IPS DF 19.7 (cell line): Measurements from ENCODE around the gene ADORA1.
A peak's percentile ranks its signal among the peaks of the same experiment; 100 is the strongest.

Source experiments
- DNase-seq: peaks from one replicate; pipeline ENCODE4 v3.0.0-alpha.2; 2013; ENCODE audit warnings: low read depth, low spot score

The ADORA1 gene

DNA sequence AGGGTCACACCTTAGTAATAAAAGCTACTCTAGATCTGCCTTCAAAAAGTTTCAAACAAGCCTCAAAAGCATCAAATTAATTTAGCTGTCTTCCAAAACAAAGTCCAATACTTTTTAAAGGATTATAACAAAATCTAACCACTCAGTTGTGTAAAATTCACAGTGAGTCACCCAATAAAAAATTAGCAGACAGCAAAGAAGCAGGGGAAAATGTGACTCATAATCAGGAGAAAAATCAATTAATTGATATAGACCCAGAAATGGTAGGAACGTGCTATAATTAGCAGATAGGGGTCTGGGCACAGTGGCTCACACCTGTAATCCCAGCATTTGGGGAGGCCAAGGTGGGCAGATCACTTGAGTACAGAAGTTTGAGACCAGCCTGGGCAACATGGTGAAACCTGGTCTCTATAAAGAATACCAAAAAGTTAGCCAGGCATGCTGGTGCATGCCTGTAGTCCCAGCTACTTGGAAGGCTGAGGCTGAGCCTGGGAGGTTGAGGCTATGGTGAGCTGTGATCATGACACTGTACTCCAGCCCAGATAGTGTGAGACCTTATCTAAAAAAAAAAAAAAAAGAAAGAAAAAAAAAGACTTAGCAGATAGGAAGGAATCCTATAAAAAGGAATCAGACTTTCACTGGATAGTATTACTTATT lies 33.6 kb upstream of the ADORA1 start:
- DNase-seq: no peak

- no peak for DNase-seq
Measured at GRCh38 chr1:203095061-203095690, 32.4 kb upstream of the ADORA1 start.

- DNase-seq: no peak
Measured at GRCh38 chr1:203096566-203096965, 31.0 kb upstream of the ADORA1 start.

GRCh38 chr1:203097001-203097400 lies 30.5 kb upstream of the ADORA1 start:
- DNase-seq: no peak

DNA sequence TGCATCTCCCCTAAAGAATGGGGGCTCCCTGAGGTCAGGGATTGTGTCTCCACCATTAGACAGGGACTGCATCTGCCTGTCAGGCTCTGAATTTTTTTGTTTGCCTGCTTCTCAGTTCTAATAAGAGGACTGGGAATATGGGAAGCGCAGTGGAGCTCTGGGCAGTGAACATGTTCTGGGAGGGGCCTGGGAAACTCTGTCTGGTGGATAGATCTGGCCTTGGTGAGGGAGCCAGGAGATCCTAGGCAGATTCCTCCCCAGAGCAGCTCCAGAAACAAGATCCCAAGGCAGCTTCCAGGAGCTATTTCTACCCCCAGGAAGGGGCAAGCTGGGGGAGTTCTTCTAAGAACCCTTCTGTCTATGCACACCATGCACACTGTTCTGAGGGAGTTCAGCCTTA lies 29.1 kb upstream of the ADORA1 start:
- no peak for DNase-seq

DNA sequence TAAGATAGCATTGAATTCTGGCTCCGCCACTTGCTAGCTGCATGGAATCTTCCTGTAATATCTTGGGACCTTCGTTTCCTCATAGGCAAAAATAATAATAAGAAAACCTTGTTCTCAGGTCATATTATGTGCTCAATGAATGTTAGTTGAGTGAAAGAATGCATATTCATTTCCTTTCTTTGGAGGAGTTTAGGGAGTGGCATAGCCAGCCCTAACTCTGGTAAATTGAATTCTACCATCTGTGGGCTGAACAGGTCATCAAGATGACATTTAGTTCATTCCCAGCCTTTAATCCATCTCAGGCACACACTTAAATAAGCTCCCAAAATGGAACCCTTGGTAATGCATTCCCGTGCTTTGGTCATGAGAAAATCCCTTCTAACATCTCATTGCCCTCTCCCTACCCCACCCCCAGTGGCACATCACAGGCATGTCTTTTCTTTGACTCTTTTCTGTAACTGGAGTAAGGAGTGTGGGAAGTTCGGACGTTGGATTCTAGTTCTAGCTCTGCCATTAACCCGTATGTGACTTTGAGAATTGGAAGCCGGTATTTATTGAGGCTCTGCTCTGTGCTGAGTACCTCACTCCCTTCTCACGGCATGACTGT lies 28.5 kb upstream of the ADORA1 start:
- no peak for DNase-seq

GRCh38 chr1:203099805-203100515 lies 27.6 kb upstream of the ADORA1 start:
- no peak for DNase-seq

DNA sequence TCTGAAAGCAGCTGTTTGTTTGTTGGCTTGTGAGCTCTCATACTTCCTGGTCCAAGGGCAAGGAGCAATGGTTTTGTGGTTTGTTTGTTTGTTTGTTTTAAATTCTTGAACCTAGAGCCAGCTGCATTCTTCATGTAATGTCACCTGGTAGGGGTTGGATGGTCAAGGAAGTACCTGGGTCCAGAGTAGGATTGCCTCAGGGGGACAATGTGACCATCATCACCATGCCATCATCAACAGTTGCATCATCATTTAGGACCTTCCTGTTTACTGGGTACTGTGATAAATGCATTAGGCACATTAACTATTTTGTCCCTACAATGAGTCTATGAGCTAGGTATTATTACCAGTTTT lies 27.0 kb upstream of the ADORA1 start:
- no peak for DNase-seq

DNA sequence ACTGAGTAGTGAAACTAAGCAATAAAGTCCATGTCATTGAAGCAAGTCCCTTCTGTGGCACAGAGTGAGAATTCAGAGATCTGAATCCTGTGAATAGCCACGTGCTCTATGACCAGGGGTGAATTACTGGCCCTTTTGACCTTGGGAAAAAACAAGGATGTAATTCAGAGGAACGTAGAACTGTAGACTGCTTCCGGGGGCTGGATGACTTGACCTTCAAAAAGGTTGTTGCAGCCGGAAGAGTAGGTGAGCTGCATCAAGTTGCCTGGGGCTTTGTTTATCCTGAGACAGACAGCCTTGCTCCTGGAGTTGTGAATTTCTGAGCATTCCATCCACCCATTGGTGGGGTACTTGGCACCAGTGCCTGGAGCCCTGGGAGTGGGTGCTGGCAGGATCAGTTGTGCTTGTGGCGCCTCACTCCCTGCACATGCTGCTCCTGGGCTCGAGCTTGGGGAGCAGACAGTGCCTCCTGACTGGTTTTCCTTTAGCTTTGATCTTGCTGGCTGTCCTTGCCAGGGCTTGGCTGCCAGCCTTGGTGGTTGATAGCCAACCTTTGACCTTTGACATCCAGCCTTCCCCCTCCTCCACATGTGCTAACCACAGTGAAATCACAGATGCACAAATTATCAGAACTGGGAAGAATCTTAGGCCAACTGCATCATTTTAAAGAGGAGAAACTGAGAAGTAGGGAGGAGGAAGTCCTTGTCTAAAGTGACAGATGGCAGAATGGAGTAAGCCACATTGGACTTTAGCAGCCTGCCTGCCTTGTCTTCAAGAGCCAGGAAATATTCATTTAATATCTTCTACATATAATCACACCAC lies 25.5 kb upstream of the ADORA1 start:
- DNase-seq: no peak

DNA sequence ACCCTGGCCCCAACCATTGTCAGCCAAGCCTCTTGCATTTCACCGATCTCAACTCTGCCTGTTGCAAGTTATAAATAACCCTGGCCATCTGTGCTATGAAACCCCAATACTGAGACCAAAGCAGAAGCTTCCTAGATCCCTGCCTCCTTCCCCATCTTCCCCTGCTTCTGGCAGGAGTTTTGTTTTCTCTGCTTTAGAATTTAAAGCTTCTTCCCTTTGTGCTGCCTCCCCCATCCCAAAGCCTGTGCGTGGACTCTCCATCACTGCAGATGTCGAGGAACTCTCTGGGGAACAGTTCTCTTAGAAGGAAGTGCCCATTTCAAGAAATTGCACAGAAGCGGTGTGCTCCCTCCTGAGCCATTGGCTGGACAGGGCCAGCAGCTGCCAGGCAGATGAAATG lies 24.3 kb upstream of the ADORA1 start:
- DNase-seq: no peak

DNA sequence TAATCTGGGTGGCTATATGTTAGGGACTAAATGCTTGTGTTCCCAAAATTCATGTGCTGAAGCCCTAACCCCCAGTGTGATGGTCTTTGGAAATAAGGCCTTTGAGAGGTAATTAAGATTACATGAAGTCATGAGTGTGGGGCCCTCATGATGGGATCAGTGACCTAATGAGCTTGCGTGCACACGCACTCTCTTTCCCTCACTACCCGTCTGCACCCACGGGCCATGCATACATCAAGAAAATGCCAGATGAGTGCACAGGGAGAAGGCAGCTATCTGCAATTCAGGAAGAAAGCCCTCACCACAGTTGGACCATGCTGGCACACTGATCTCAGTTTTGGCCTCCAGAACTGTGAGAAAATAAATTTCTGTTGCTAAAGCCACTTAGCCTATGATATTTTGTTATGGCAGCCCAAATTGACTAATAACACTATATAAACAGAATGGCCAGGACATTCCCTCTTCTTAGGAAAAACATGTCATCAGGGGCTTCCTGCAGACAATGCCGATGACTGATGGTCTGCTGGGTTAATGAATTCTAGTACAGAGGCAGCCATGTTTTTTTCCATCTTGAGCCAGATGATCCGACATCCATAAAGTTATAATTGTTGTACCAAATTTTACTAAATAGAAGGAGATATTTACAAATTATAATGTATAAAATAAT lies 23.6 kb upstream of the ADORA1 start:
- no peak for DNase-seq

GRCh38 chr1:203104789-203105390 lies 22.6 kb upstream of the ADORA1 start:
- DNase-seq: no peak

DNA sequence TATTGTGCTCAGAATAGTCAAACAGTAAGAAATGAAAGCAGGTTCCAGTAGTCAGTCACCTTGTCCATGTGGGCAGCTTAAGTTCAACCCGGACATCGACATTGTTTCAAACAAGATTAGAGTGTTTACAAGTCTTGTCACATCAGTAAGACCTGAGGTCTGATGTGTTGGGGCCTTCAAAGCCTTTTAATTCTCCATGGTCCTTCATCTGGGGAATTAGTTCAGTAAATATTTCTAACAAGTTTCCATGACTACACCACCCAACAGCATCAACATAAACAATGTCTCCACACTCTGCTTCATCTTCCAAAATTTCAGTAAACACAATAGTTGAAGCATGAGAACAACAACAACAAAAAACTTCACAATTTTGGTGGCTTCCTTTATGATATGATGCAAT lies 15.1 kb upstream of the ADORA1 start:
- DNase-seq: no peak

- no peak for DNase-seq
Measured at GRCh38 chr1:203113308-203113707, 14.2 kb upstream of the ADORA1 start.

- no peak for DNase-seq
Measured at GRCh38 chr1:203114202-203114601, 13.3 kb upstream of the ADORA1 start.

DNA sequence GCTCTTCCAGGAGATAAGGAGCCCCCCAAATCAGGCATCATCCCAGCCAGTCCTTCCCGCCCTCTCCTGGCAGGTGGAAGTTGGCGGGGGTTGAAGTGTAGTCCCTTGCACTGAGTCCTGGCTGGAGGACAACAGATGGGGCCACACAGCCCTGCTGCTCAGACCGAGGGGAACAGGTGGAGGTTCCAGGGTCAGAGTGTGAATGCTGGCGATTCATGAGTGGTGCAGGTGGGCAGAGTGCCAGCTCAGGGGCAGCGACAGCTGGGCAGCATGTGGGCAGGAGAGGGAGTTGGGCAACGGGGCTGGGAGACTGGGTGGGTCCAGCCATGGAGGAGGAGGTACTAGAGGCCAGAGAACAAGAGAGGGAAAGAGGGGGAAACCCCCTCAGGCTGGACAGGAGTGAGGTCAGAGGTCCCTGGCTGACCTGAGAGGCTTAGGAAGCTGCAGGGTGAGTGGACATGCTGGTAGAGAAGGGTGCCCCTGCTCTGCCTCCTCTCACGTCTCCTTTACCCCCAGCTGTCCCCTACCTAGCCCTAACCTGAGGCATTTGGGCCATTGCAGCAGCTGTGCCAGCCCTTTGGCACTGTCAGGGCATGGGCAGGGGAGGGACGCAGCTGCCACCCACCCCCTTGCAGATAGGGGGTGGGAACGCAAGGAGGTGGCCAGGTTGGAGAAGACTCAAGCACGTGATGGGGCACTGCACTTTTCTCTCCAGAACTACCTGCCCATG lies 11.3 kb upstream of the ADORA1 start:
- no peak for DNase-seq

- DNase-seq: peak; percentile 47
Measured at GRCh38 chr1:203117611-203118575, 9.6 kb upstream of the ADORA1 start.

DNA sequence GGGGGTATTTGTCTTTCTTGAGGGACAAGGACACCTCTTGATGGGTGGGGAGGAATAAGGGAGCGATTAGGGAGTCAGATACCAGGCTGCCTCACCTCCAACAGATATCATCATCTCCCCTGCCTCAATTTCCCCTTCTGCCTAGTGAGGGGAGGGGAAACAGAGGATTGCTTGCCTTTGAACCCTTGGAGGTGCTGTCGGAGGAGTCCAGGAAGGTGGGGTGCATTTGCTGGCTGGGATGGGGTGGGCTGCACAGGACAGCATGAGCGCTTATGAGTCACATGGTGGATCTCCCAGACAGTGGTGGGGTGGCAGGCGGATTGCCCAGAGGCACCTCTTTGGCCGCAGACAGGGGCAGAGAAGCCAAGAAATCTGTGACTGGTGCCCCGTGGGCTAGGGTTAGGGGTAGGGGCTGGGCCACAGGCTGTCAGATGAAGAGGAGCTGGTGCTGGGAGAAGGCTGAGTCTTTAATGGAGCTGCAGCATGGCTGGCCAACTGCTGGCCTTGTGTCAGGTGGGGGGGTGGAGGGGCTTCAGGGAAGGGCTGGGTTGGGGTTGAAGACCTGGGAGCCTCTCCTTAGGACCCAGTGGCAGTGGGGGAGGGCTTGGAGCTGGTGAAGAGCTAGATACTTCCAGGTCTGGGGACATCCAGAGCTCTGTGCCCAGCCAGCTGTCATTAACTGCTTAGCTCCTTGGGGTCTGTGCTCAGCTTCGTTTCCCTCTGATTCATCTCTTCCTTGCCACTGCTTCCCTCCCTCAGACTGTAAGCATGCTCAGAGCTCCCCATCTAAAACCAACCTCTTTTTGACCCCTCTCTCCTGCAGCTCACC lies 7.0 kb upstream of the ADORA1 start:
- DNase-seq: no peak
